HepG2 (cell line): ENCODE measurements around the gene EEIG1. TPM values are rescaled to one million over a fixed set of nuclear protein-coding genes. Genes with fewer than 3 reads are reported as not detected.

Experiments
- ATAC-seq: fragments of 200-7000 bp; cut with Tn5 transposase; 3 replicates; pipeline ENCODE4 v1.9.1; 2020; ENCODE audit warnings: mild to moderate bottlenecking, moderate library complexity
- BruUV-seq: library from RNA; stranded (reverse); fragments of 400-500 nt; replicated peaks from 2 replicates; lab custom pipeline; 2021; lab: Mats Ljungman, UMichigan
- CTCF ChIA-PET: fragments of 300-600 bp; formaldehyde crosslinking; extraction: SDS; loops from one replicate; lab custom pipeline; 2021; ENCODE audit warnings: low total read pairs, inconsistent platforms, low intra/inter-chr PET ratio; lab: Yijun Ruan, JAX
- POLR2A ChIA-PET: fragments of 350-600 bp; sonication (Branson Sonifier 250); formaldehyde crosslinking; loops from one replicate; lab custom pipeline; 2020; ENCODE audit warnings: antibody characterized with exemption, inconsistent platforms; lab: Yijun Ruan, JAX
- DNase-seq: peaks from one replicate; pipeline ENCODE4 v3.0.0-alpha.2; 2015; ENCODE audit warnings: low spot score
- FAIRE-seq: peaks from 3 replicates; lab custom pipeline; 2011; peaks lifted over from hg19 to GRCh38; lab: Jason Lieb, UNC
- H2AFZ ChIP-seq: one replicate; pipeline ENCODE4 v1.6.1; 2011; ENCODE audit warnings: low read length, inconsistent platforms
- H3K27ac ChIP-seq: fragments of 300-600 bp; 3 replicates; pipeline ENCODE4 v1.8.0; 2011; ENCODE audit warnings: mixed run types, mild to moderate bottlenecking, mixed read lengths, low read length, inconsistent platforms; ENCODE audit not compliant: insufficient read depth; ENCODE audit errors: extremely low read length
- H3K27me3 ChIP-seq, 2 experiments: fragments of 200-600 bp in 1 of 2; 2 replicates in 1 of 2; 3 replicates in 1 of 2; pipeline versions ENCODE4 v1.6.0 to v1.8.0; 2011; ENCODE audit warnings: low read length in 2 of 2, mild to moderate bottlenecking in 2 of 2, moderate library complexity in 2 of 2, inconsistent platforms in 1 of 2; ENCODE audit not compliant: insufficient read depth in 2 of 2, control insufficient read depth in 1 of 2
- H3K36me3 ChIP-seq, 2 experiments: fragments of 200-600 bp in 1 of 2; replicated peaks in 1 of 2; 2 replicates in 1 of 2; 3 replicates in 1 of 2; pipeline versions ENCODE4 v1.5.1 to v1.8.0; 2011; ENCODE audit warnings: low read length in 2 of 2, inconsistent platforms in 1 of 2; ENCODE audit not compliant: insufficient read depth in 2 of 2, control insufficient read depth in 1 of 2
- H3K4me1 ChIP-seq: 2 replicates; pipeline ENCODE4 v1.5.1; 2012; ENCODE audit warnings: low read length, inconsistent platforms; ENCODE audit not compliant: insufficient read depth
- H3K4me2 ChIP-seq: 2 replicates; pipeline ENCODE4 v1.6.0; 2011; ENCODE audit warnings: low read depth, low read length, inconsistent platforms
- H3K4me3 ChIP-seq, 3 experiments: fragments of 200-600 bp in 1 of 3; sonication (generic), shearing (Covaris generic) in 1 of 3; replicated peaks in 1 of 3; 2 replicates each; pipeline ENCODE4 v1.5.1; 2011 to 2016; ENCODE audit warnings: low read length in 3 of 3, inconsistent platforms in 2 of 3, low read depth in 2 of 3, mild to moderate bottlenecking in 2 of 3, control low read depth in 1 of 3, mixed read lengths in 1 of 3; ENCODE audit not compliant: insufficient read depth in 1 of 3
- H3K79me2 ChIP-seq: one replicate; pipeline ENCODE4 v1.6.1; 2011; ENCODE audit warnings: low read length, inconsistent platforms; ENCODE audit not compliant: insufficient read depth
- H3K9ac ChIP-seq: 2 replicates; pipeline ENCODE4 v1.6.0; 2011; ENCODE audit warnings: mild to moderate bottlenecking, low read depth, low read length, inconsistent platforms; ENCODE audit not compliant: insufficient read depth
- H3K9me3 ChIP-seq: 2 replicates; pipeline ENCODE4 v1.5.1; 2012; ENCODE audit warnings: mild to moderate bottlenecking, low read length
- H4K20me1 ChIP-seq: 2 replicates; pipeline ENCODE4 v1.6.0; 2011; ENCODE audit warnings: inconsistent platforms, mild to moderate bottlenecking, low read length, moderate library complexity; ENCODE audit not compliant: insufficient read depth
- ASH2L ChIP-seq: fragments of 300-600, 200-600 bp; sonication (generic); IDR thresholded peaks from 2 replicates; pipeline ENCODE4 v1.7.0; 2017; ENCODE audit warnings: low read depth, mild to moderate bottlenecking, moderate library complexity, mixed read lengths, low read length; ENCODE audit not compliant: insufficient read length
- ATAD3A ChIP-seq: sonication (generic); formaldehyde crosslinking; IDR thresholded peaks from 2 replicates; pipeline ENCODE4 v1.4.0; 2020; ENCODE audit warnings: missing genetic modification reagents
- GTF3A ChIP-seq: sonication (generic); formaldehyde crosslinking; conservative IDR thresholded peaks from 2 replicates; pipeline ENCODE4 v1.4.0; 2020; ENCODE audit warnings: mild to moderate bottlenecking, missing genetic modification reagents
- HNRNPUL1 ChIP-seq: fragments of 200-400 bp; formaldehyde crosslinking; IDR thresholded peaks from 2 replicates; pipeline ENCODE4 v1.6.1; 2017; ENCODE audit warnings: low read depth, mild to moderate bottlenecking, low read length, moderate library complexity
- HOXA3 ChIP-seq: sonication (generic); formaldehyde crosslinking; IDR thresholded peaks from 2 replicates; pipeline ENCODE4 v1.5.0; 2020; ENCODE audit warnings: missing genetic modification reagents
- MAFF ChIP-seq: IDR thresholded peaks from 2 replicates; pipeline ENCODE4 v1.6.1; 2011; ENCODE audit warnings: low read depth, low read length, improper control_type of control experiment
- MYNN ChIP-seq: sonication (generic); formaldehyde crosslinking; IDR thresholded peaks from 2 replicates; pipeline ENCODE4 v1.4.0; 2020; ENCODE audit warnings: mild to moderate bottlenecking, low read depth, missing genetic modification reagents
- NBN ChIP-seq: fragments of 450-650 bp; conservative IDR thresholded peaks from 2 replicates; pipeline ENCODE4 v1.6.1; 2017
- NCOA5 ChIP-seq: sonication (generic); formaldehyde crosslinking; IDR thresholded peaks from 2 replicates; pipeline ENCODE4 v1.4.0; 2020; ENCODE audit warnings: missing genetic modification reagents
- NFE2 ChIP-seq: sonication (generic); formaldehyde crosslinking; IDR thresholded peaks from 2 replicates; pipeline ENCODE4 v1.4.0; 2020; ENCODE audit warnings: missing genetic modification reagents
- NFE2L2 ChIP-seq: fragments of 150-350 bp; IDR thresholded peaks from 2 replicates; pipeline ENCODE4 v1.6.1; 2014; ENCODE audit warnings: low read length
- NFIC ChIP-seq: IDR thresholded peaks from 2 replicates; pipeline ENCODE4 v1.6.1; 2012; ENCODE audit warnings: mild to moderate bottlenecking, low read length, inconsistent platforms
- NFKBIZ ChIP-seq: IDR thresholded peaks from 2 replicates; pipeline ENCODE4 v1.6.1; 2018; ENCODE audit warnings: missing genetic modification reagents, missing compliant biosample characterization
- ONECUT2 ChIP-seq: sonication (generic); formaldehyde crosslinking; IDR thresholded peaks from 2 replicates; pipeline ENCODE4 v1.4.0; 2020; ENCODE audit warnings: missing genetic modification reagents
- ZNF260 ChIP-seq: sonication (generic); formaldehyde crosslinking; IDR thresholded peaks from 2 replicates; pipeline ENCODE4 v1.4.0; 2020; ENCODE audit warnings: missing genetic modification reagents, low read depth, mild to moderate bottlenecking, borderline replicate concordance
- ZNF3 ChIP-seq: IDR thresholded peaks from 2 replicates; pipeline ENCODE4 v1.7.0; 2017; ENCODE audit warnings: inconsistent platforms
- ZNF501 ChIP-seq: sonication (generic); formaldehyde crosslinking; IDR thresholded peaks from 2 replicates; pipeline ENCODE4 v1.5.1; 2020; ENCODE audit warnings: mild to moderate bottlenecking, moderate library complexity, missing genetic modification reagents
- ZNF616 ChIP-seq: sonication (generic); formaldehyde crosslinking; IDR thresholded peaks from 2 replicates; pipeline ENCODE4 v1.5.0; 2020; ENCODE audit warnings: low read depth, mild to moderate bottlenecking, missing genetic modification reagents
- WGBS: methylation state at CpG from one replicate; pipeline ENCODE4 v1.1.6; 2017; ENCODE audit warnings: low lambda C conversion rate; 5-methylcytosine and 5-hydroxymethylcytosine counted together
- in situ Hi-C: cut with HindIII; loops from 2 replicates; pipeline ENCODE4 v1.10.0; 2017; ENCODE audit warnings: low pct_unique_long_range_greater_than_20kb; ENCODE audit not compliant: extremely low pct_ligation_motif_present
- intact Hi-C: fragments of 100-400 bp; cut with micrococcal nuclease; formaldehyde crosslinking; loops from one replicate; pipeline ENCODE4 v1.10.0; 2022; ENCODE audit not compliant: unreplicated experiment
- polyA plus RNA-seq, 8 experiments: library from polyadenylated mRNA; depleted of rRNA in 3 of 8; stranded (reverse) in 7 of 8; unstranded in 1 of 8; fragments of >200 nt; fragmentation: Illumina TruSeq in 4 of 8; extraction: Trizol in 4 of 8; gene quantifications; 2 replicates each; pipeline versions ENCODE4 v1.2.1 to v1.2.3, GENCODE V29; 2011 to 2016; ENCODE audit warnings: low read depth in 4 of 8, missing spikeins in 1 of 8, mixed read lengths in 1 of 8; ENCODE audit not compliant: insufficient read depth in 1 of 8
- total RNA-seq, 5 experiments: library from RNA; depleted of rRNA; stranded (reverse); fragments of >200 nt; fragmentation: Illumina TruSeq; extraction: Trizol; gene quantifications; 2 replicates each; pipeline ENCODE4 v1.2.3, GENCODE V29; 2016; ENCODE audit warnings: low read depth in 1 of 5
- TF ChIP-seq, protein P1 (sequence below): sonication (generic); formaldehyde crosslinking; IDR thresholded peaks from 2 replicates; pipeline ENCODE4 v1.9.0; 2021; ENCODE audit warnings: missing genetic modification reagents, borderline replicate concordance
- TF ChIP-seq, protein P2 (sequence below): sonication (generic); formaldehyde crosslinking; conservative IDR thresholded peaks from 2 replicates; pipeline ENCODE4 v1.4.0; 2020; ENCODE audit warnings: missing genetic modification reagents

Gene EEIG1
- total and polyA plus RNA-seq, 2 of the 13 experiments (the other 11 are each of a cell fraction or from before 2014, with no cell fraction given): 16.6 to 25.2 TPM

DNA sequence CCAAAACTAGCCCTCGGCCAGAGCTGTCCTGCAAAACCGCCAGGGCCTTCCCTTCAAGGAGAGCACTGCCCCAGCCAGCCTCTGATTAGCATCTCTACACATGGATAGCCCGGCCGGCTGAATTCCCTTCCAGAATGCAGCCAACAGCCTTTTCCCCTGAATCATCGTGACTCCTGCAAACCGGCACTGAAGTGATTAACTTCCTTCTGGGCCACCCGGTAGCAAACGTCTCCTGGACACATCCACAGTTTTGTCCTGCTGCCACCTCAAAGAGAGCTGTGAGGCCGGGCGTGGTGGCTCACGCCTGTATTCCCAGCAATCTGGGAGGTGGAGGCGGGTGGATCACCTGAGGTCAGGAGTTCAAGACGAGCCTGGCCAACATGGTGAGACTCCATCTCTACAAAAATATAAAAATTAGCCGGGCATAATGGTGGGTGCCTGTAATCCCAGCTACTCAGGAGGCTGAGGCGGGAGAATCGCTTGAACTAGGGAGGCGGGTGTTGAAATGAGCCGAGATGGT, 21.1 kb upstream of the EEIG1 start (continued):
- TF ChIP-seq NFE2 (0 out of 2 replicates have a peak, but pooled peaks have one; percentile 15), NFE2L2 (peak; percentile 88), MAFF (peak; percentile 28; the same call in 1 of the 2 replicates), NBN (no peak), ZNF3 (CRISPR knock-in tag) (no peak)

DNA sequence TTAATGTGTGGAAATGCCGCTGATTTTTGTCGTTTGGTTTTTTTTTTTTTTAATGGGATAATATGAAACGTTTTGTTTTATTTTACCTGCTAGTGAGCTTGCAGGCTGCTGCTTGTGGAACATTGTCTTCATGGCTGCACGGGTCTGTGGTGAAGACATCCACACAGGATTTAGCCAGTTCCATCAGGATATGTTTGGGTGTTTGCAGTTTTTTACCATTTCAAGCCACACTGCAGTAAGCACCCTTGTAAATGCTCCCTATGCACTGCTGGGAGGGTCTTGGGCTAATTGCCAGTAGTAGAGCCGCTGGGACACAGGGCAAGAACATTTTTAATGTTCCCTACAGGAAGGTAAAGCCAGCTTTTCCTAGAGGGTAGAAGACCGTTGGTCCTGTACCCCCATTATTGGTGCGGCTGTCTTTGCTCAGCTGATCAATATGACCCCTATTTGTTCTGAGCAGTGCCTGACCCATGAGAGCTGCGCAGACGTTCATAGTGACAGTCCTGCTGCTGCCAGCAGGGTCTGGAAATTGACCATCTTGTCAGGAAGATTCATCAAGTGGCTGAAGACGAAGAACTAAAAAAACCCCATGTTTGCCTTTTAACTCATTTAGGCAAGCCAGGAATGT, 20.5 kb upstream of the EEIG1 start:
- TF ChIP-seq ONECUT2 (CRISPR knock-in tag): no peak
- TF ChIP-seq GTF3A: no peak
- no peak for TF ChIP-seq ASH2L
- no peak for TF ChIP-seq ATAD3A (CRISPR knock-in tag)
- no peak for TF ChIP-seq ZNF501 (CRISPR knock-in tag)
- no peak for TF ChIP-seq ZNF616 (CRISPR knock-in tag)
- TF ChIP-seq MYNN (CRISPR knock-in tag): no peak
- TF ChIP-seq, protein P1, sequence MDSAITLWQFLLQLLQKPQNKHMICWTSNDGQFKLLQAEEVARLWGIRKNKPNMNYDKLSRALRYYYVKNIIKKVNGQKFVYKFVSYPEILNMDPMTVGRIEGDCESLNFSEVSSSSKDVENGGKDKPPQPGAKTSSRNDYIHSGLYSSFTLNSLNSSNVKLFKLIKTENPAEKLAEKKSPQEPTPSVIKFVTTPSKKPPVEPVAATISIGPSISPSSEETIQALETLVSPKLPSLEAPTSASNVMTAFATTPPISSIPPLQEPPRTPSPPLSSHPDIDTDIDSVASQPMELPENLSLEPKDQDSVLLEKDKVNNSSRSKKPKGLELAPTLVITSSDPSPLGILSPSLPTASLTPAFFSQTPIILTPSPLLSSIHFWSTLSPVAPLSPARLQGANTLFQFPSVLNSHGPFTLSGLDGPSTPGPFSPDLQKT (CRISPR knock-in tag): no peak
- TF ChIP-seq ZNF260 (CRISPR knock-in tag): no peak
- TF ChIP-seq, protein P2, sequence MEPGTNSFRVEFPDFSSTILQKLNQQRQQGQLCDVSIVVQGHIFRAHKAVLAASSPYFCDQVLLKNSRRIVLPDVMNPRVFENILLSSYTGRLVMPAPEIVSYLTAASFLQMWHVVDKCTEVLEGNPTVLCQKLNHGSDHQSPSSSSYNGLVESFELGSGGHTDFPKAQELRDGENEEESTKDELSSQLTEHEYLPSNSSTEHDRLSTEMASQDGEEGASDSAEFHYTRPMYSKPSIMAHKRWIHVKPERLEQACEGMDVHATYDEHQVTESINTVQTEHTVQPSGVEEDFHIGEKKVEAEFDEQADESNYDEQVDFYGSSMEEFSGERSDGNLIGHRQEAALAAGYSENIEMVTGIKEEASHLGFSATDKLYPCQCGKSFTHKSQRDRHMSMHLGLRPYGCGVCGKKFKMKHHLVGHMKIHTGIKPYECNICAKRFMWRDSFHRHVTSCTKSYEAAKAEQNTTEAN: no peak
- no peak for TF ChIP-seq HNRNPUL1
- TF ChIP-seq NFIC: no peak
- TF ChIP-seq HOXA3: no peak
- TF ChIP-seq NFKBIZ (CRISPR knock-in tag): no peak
- no peak for TF ChIP-seq NCOA5 (CRISPR knock-in tag)
- Histone ChIP-seq H3K79me2 (no peaks in the 10 kb centered on the region), H3K27ac (no peak overlapping the region), H4K20me1 (no peaks in the 10 kb centered on the region), H3K4me1 (peaks cover 65% of the 10 kb centered on the region), H3K4me3 (no peak overlapping the region; a peak in 2 of 6 replicates), H2AFZ (no peak overlapping the region), H3K9me3 (no peaks in the 10 kb centered on the region), H3K27me3 (peaks cover 0 to 4% of the 10 kb centered on the region in 2 experiments; a peak in 1 of 5 replicates), H3K36me3 (no peaks in the 10 kb centered on the region), H3K9ac (no peak overlapping the region; the same call in 1 of the 2 replicates), H3K4me2 (peak overlapping the region; percentile 57; the same call in 1 of the 2 replicates)
- ChIA-PET POLR2A (no interaction called here), CTCF (no interaction called here)
- DNase-seq (no peak), FAIRE-seq (no peak), ATAC-seq (peak; percentile 51)
- intact Hi-C loops (no loop called here), in situ Hi-C loops (no loop called here)
- BruUV-seq: no TSS peak
- 24% methylated on average over 9 of the region's 10 CpGs for WGBS
